Gastrocnemius medialis (tissue), 4 donors: Measurements from ENCODE around the gene DKKL1.

Experiments
- CTCF ChIP-seq, 5 experiments: fragments of 450-650 bp in 3 of 5; fragments of 200-600 bp in 2 of 5; sonication (generic) in 2 of 5; IDR thresholded peaks in 4 of 5; conservative IDR thresholded peaks in 1 of 5; 1 replicate in 4 of 5; 2 replicates in 1 of 5; pipeline ENCODE4 v1.5.1; 2016 to 2019; ENCODE audit warnings: antibody characterized with exemption in 5 of 5, mild to moderate bottlenecking in 3 of 5, moderate library complexity in 3 of 5
- POLR2A ChIP-seq, 2 donors: fragments of 450-650 bp; IDR thresholded peaks; one replicate each; pipeline ENCODE4 v1.6.1; 2017; ENCODE audit warnings: antibody characterized with exemption in 2 of 2, mild to moderate bottlenecking in 2 of 2, moderate library complexity in 2 of 2

DNA sequence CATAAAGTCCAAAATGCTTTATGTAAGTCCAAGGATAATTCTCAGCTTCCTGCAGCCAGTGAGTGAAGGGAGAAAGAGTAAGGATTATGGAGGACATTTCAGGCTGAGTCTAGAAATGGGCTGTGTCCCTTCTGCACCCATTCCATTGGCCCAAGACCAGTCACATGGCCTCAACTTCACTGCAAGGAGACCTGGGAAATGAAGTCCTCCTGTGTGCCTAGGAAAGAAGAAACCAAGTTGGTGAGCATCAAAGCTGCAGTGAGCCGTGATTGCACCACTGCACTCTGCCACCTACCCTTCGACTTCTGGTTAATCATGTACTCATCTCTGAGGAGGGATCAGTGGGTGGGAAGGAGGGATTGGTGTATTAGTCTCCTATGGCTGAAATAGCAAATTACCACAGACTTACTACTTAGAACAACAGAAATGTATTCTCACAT lies 32.0 kb upstream of the DKKL1 start:
- TF ChIP-seq CTCF (IDR thresholded peaks at IDR 0.05 in 4 of 5, conservative IDR thresholded peaks at IDR 0.05 in 1 of 5), result no peak
- no peak for TF ChIP-seq POLR2A (IDR thresholded peaks at IDR 0.05)
